SK-N-MC (cell line): ENCODE data around the gene UMAD1.

ENCODE experiments used
- DNase-seq: peaks from one replicate; pipeline ENCODE4 v3.0.0-alpha.2; 2011; ENCODE audit warnings: low read depth, low spot score
- H3K27ac ChIP-seq: fragments of 200-600 bp; sonication (generic); 2 replicates; pipeline ENCODE4 v1.5.1; 2016; ENCODE audit warnings: mixed run types
- H3K36me3 ChIP-seq: fragments of 200-600 bp; sonication (generic); 2 replicates; pipeline ENCODE4 v1.6.1; 2017; ENCODE audit warnings: antibody characterized with exemption, low read length, mixed read lengths; ENCODE audit not compliant: insufficient read depth
- H3K4me3 ChIP-seq: fragments of 200-600 bp; sonication (generic); 2 replicates; pipeline ENCODE4 v1.5.1; 2016
- H3K9ac ChIP-seq: fragments of 200-600 bp; sonication (generic); 2 replicates; pipeline ENCODE4 v1.8.0; 2017; ENCODE audit warnings: mixed run types, mixed read lengths; ENCODE audit not compliant: insufficient read length
- H3K9me3 ChIP-seq: fragments of 200-600 bp; sonication (generic); 2 replicates; pipeline ENCODE4 v1.6.1; 2017; ENCODE audit warnings: low read depth, mild to moderate bottlenecking, antibody characterized with exemption, low read length, moderate library complexity, mixed read lengths
- EZH2 ChIP-seq: fragments of 200-600 bp; sonication (generic); IDR thresholded peaks from one replicate; pipeline ENCODE4 v1.6.1; 2017; ENCODE audit warnings: antibody characterized with exemption
- FOXP2 ChIP-seq: optimal IDR thresholded peaks from 2 replicates; pipeline ENCODE3; 2011; ENCODE audit warnings: mild to moderate bottlenecking, moderate library complexity; ENCODE audit not compliant: insufficient read depth; ENCODE audit errors: extremely low read length, control extremely low read depth
- POLR2AphosphoS5 ChIP-seq: IDR thresholded peaks from 2 replicates; pipeline ENCODE4 v1.6.1; 2012; ENCODE audit warnings: mild to moderate bottlenecking, low read depth, low read length, borderline replicate concordance

Gene UMAD1

GRCh38 chr7:7834761-7835160, 194.2 kb downstream of the UMAD1 start:
- no peak for DNase-seq

GRCh38 chr7:7841027-7841426, 200.5 kb downstream of the UMAD1 start:
- DNase-seq = no peak
- H3K9me3 ChIP-seq = no peaks in the 10 kb centered on the region
- TF ChIP-seq POLR2AphosphoS5 (no peak), EZH2 (no peak), FOXP2 (no peak)
- no peak overlapping the region for H3K9ac ChIP-seq
- H3K36me3 ChIP-seq = no peaks in the 10 kb centered on the region
- H3K4me3 ChIP-seq = no peak overlapping the region
- no peak overlapping the region for H3K27ac ChIP-seq

More at GRCh38 chr7:7834761-7835160, 194.2 kb downstream of the UMAD1 start:
- Histone ChIP-seq H3K27ac (no peak overlapping the region), H3K4me3 (no peak overlapping the region), H3K9me3 (no peaks in the 10 kb centered on the region), H3K9ac (no peak overlapping the region), H3K36me3 (no peaks in the 10 kb centered on the region)
- TF ChIP-seq FOXP2 = no peak
- TF ChIP-seq POLR2AphosphoS5 = no peak
- TF ChIP-seq EZH2 = no peak

GRCh38 chr7:7843240-7843639, 202.7 kb downstream of the UMAD1 start:
- DNase-seq = no peak
- no peaks in the 10 kb centered on the region for H3K9me3 ChIP-seq
- TF ChIP-seq POLR2AphosphoS5 (no peak), EZH2 (no peak), FOXP2 (no peak)
- H3K27ac ChIP-seq = no peak overlapping the region
- H3K36me3 ChIP-seq = no peaks in the 10 kb centered on the region
- no peak overlapping the region for H3K9ac ChIP-seq
- H3K4me3 ChIP-seq = no peak overlapping the region

- no peaks in the 10 kb centered on the region for H3K36me3 ChIP-seq
- no peak for TF ChIP-seq EZH2
- TF ChIP-seq FOXP2 = no peak
- TF ChIP-seq POLR2AphosphoS5 = no peak
- H3K9me3 ChIP-seq = no peaks in the 10 kb centered on the region
- no peak overlapping the region for H3K27ac ChIP-seq
- H3K4me3 ChIP-seq = no peak overlapping the region
- DNase-seq = no peak
- no peak overlapping the region for H3K9ac ChIP-seq
Observed at GRCh38 chr7:7843972-7844371, 203.4 kb downstream of the UMAD1 start.

- Histone ChIP-seq H3K36me3 (no peaks in the 10 kb centered on the region), H3K4me3 (no peak overlapping the region), H3K27ac (no peak overlapping the region), H3K9me3 (no peaks in the 10 kb centered on the region), H3K9ac (no peak overlapping the region)
- TF ChIP-seq FOXP2 (no peak), EZH2 (no peak), POLR2AphosphoS5 (no peak)
- no peak for DNase-seq
Observed at GRCh38 chr7:7848246-7848645, 207.7 kb downstream of the UMAD1 start.

GRCh38 chr7:7848892-7849291, 208.3 kb downstream of the UMAD1 start:
- Histone ChIP-seq H3K9me3 (no peaks in the 10 kb centered on the region), H3K9ac (no peak overlapping the region), H3K4me3 (no peak overlapping the region), H3K36me3 (no peaks in the 10 kb centered on the region), H3K27ac (no peak overlapping the region)
- no peak for DNase-seq
- TF ChIP-seq POLR2AphosphoS5 (no peak), FOXP2 (no peak), EZH2 (no peak)

GRCh38 chr7:7850150-7850549, 209.6 kb downstream of the UMAD1 start:
- H3K36me3 ChIP-seq = no peaks in the 10 kb centered on the region
- no peak for TF ChIP-seq EZH2
- no peaks in the 10 kb centered on the region for H3K9me3 ChIP-seq
- H3K4me3 ChIP-seq = no peak overlapping the region
- no peak overlapping the region for H3K27ac ChIP-seq
- no peak for DNase-seq
- no peak overlapping the region for H3K9ac ChIP-seq

GRCh38 chr7:7851381-7851780, 210.8 kb downstream of the UMAD1 start:
- no peak for TF ChIP-seq FOXP2
- no peak for TF ChIP-seq EZH2
- TF ChIP-seq POLR2AphosphoS5 = no peak
- Histone ChIP-seq H3K9ac (no peak overlapping the region), H3K36me3 (no peaks in the 10 kb centered on the region), H3K27ac (no peak overlapping the region), H3K9me3 (no peaks in the 10 kb centered on the region), H3K4me3 (no peak overlapping the region)
- DNase-seq = no peak

- H3K9me3 ChIP-seq = no peaks in the 10 kb centered on the region
- no peak for DNase-seq
- no peak overlapping the region for H3K4me3 ChIP-seq
- TF ChIP-seq FOXP2 (no peak), POLR2AphosphoS5 (no peak), EZH2 (no peak)
- H3K9ac ChIP-seq = no peak overlapping the region
- no peak overlapping the region for H3K27ac ChIP-seq
- H3K36me3 ChIP-seq = no peaks in the 10 kb centered on the region
Observed at GRCh38 chr7:7851991-7852390, 211.4 kb downstream of the UMAD1 start.

- Histone ChIP-seq H3K9ac (no peak overlapping the region), H3K27ac (no peak overlapping the region), H3K36me3 (no peaks in the 10 kb centered on the region), H3K4me3 (no peak overlapping the region), H3K9me3 (no peaks in the 10 kb centered on the region)
- DNase-seq = no peak
- TF ChIP-seq FOXP2 (no peak), EZH2 (no peak), POLR2AphosphoS5 (no peak)
Observed at GRCh38 chr7:7857143-7857583, 216.6 kb downstream of the UMAD1 start.
